GM18499 (cell line): ENCODE results near the gene ATMIN.
A peak's percentile ranks its signal among the peaks of the same experiment; 100 is the strongest.

Experiments
- ATAC-seq: cut with Tn5 transposase; IDR thresholded peaks from one replicate; pipeline ENCODE4 v1.9.1; 2021; ENCODE audit warnings: moderate number of reproducible peaks; ENCODE audit not compliant: insufficient read depth, unreplicated experiment

The ATMIN gene

GRCh38 chr16:81066681-81067080 lies 31.0 kb downstream of the ATMIN start:
- ATAC-seq = no peak

GRCh38 chr16:81067166-81067565 lies 31.5 kb downstream of the ATMIN start:
- ATAC-seq = no peak

GRCh38 chr16:81069063-81069462 lies 33.4 kb downstream of the ATMIN start:
- no peak for ATAC-seq

- no peak for ATAC-seq
Observed at GRCh38 chr16:81070979-81071378, 35.3 kb downstream of the ATMIN start.

- no peak for ATAC-seq
Observed at GRCh38 chr16:81071805-81072204, 36.2 kb downstream of the ATMIN start.

GRCh38 chr16:81073560-81074330 lies 38.1 kb downstream of the ATMIN start:
- ATAC-seq = no peak

GRCh38 chr16:81076566-81077075 lies 41.0 kb downstream of the ATMIN start:
- ATAC-seq = peak; percentile 43

GRCh38 chr16:81077076-81077940 lies 41.7 kb downstream of the ATMIN start, which contains the start of gene C16orf46:
Gene C16orf46, minus strand, starts transcription at chr16:81077238. Its CDS starts 13,283 bp downstream, at chr16:81063955.
- peak; percentile 91 for ATAC-seq

- no peak for ATAC-seq
Observed at GRCh38 chr16:81080233-81080632, 44.6 kb downstream of the ATMIN start.

GRCh38 chr16:81081014-81081413 lies 45.4 kb downstream of the ATMIN start:
- no peak for ATAC-seq

GRCh38 chr16:81088836-81089235 lies 53.2 kb downstream of the ATMIN start:
- ATAC-seq = no peak

GRCh38 chr16:81094771-81095251 lies 59.2 kb downstream of the ATMIN start:
- no peak for ATAC-seq

- ATAC-seq = peak; percentile 0
Observed at GRCh38 chr16:81095653-81095952, 60.0 kb downstream of the ATMIN start.

GRCh38 chr16:81095953-81096714 lies 60.5 kb downstream of the ATMIN start, which contains the start of gene GCSH:
Gene GCSH, minus strand, starts transcription at chr16:81096395. Its CDS starts 117 bp downstream, at chr16:81096278.
- peak; percentile 95 for ATAC-seq

- ATAC-seq = no peak
Observed at GRCh38 chr16:81096715-81097208, 61.1 kb downstream of the ATMIN start.
